Superior temporal gyrus (tissue), 1 donor: ENCODE data around the gene FAP.
A peak's percentile ranks its signal among the peaks of the same experiment; 100 is the strongest.

Source experiments
- DNase-seq: peaks from one replicate; pipeline ENCODE4 v3.0.0-alpha.2; 2016; ENCODE audit errors: extremely low spot score

Gene FAP

DNA sequence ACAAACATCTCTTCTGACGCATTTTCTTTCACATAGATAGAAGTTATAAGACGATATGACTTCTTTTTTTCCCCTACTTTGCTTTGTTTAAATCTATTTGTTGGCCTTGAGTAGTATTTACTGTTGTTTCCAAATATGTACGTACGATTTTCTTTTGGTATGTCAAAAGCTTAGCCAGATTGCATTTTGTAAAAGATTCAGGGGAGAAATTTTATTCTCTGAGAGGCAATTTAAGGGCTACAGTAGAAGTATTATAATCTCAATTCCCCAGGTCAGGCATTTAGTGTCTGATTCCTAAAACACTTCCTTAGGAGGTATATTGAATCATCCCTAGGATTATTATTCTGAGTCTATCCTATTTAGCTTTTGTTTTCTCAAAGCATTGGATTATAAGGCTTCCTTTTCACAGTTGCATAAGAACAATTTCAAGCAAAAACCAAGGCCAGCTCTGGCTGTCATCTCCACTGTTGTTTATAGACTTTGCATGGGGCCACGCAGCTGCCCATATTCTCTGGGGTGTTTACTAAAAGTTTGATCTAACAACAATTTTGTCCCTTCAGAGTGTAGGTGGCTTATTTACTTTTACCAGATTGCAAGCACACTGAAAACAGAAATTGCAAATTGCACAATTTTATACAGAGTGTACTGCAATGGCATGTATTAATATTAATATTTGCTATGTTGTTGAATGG is 57.6 kb downstream of the FAP start:
- no peak for DNase-seq

DNA sequence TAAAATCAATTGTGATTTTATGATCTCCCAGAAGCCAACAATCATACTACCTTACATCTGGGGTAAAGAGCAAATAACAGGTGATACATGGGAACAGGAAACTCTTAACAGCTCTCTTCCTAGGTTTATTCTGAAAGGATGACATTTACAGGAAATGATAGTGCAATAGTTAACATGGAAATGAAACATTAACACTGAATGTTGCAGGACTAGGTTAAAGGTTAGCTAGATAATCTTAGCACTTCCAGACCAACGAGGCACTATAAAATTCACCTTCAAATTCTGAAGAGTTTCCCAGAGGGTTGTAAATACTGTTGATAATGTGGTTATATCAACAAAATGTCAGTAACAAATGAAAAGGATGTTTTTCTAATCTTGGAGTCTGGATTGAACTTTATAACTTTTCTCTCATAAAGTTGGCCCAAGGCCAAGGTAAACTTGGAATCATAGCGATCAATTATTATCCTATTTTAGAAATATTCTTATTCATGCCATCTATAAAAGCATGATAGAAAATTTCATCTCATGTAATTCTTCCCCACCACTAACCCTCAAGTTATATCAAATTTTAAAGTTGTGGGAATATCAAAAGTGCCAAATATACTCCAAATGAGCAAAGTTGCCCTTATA is 58.3 kb downstream of the FAP start:
- DNase-seq = no peak

DNA sequence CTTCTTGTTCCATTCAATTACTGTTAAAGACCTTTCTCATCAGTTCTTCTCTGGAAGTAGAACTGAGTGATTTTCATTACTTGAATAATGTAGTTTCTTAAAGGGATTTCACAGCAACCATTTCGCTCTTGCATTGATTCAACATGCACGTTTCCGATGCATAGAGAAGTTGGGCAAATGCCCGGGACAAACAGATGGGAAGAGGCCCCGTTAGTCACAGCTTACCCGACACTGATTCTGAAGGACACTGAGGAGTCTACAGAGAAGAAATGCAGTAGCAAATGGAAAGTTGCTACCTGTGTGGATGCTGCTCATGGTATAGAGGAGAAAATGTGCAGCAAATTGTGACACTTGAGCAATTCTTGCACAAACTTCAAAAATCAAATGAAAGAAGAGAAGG is 58.9 kb downstream of the FAP start:
- DNase-seq = peak; percentile 68

DNA sequence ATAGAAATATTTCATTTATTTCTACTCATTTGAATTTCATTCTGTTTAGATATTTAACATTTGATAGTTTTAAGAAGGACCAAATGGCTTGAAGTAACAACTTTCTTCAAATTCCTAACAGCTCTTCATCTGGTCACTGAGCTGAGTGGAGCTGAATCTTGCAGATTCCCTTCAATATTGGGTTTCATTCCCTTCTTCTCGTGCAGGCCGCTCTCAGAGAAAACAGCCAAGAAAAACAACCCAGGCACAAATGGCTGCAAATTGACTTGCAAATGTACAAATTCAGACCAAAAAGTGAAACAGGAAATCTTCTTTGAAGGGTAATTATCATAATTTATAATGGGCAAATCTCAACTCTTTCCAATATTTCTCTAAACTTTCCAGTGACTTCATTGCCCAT is 60.9 kb downstream of the FAP start:
- no peak for DNase-seq

DNA sequence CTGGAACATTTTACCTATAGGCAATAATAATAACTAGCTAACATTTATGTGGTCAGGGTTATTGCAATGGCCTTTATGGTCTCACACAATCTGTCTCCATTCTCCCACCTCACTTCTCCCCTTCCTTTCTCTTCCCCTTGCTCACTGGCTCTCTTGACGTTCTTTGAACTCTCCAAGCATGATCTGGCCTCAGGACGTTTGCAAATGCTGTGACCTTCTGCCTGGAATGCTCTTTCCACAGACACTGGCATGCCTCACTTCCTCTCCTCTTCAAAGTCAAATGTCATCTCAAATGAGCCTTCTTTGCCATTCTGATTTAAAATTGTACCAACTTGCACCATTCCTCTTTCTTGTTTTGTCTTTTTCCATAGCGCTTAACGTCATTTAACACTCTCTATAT is 65.9 kb downstream of the FAP start:
- no peak for DNase-seq

DNA sequence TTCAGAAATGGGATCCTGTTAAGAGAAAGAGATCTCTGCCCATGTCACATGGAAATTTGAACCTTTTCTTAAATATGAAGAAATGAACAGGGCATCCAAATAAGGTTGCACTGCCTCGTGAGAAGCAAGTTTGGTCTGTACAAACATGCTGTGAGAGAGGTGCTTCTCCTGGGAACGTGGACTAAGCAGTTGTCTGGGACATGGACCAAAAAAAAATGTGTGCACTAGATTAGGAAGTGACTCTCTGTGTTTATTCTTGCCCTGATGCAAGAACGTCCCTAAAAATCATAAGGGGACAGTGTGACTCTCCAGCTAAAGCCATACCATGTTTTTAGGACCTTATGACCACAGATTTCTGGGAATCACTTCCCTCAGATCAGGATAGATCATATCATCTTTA is 67.5 kb downstream of the FAP start:
- DNase-seq = no peak

DNA sequence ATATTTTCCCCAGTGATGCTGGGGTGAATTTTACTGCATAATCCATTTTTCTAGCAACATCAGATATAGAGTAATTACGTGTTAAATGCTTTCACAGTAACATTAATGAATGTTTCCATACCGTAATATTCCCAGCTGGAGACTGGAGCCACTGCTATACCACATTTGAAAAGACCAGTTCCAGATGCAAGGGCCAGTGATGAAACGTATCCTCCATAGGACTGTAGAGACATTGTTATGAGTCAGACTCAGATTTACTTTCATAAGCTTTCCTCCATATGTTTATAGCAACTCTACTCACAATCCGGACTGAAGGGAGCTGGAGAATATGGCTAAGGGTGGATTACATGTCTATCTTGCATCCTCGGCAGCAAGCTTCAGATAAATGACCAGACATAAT is 68.5 kb downstream of the FAP start:
- no peak for DNase-seq

DNA sequence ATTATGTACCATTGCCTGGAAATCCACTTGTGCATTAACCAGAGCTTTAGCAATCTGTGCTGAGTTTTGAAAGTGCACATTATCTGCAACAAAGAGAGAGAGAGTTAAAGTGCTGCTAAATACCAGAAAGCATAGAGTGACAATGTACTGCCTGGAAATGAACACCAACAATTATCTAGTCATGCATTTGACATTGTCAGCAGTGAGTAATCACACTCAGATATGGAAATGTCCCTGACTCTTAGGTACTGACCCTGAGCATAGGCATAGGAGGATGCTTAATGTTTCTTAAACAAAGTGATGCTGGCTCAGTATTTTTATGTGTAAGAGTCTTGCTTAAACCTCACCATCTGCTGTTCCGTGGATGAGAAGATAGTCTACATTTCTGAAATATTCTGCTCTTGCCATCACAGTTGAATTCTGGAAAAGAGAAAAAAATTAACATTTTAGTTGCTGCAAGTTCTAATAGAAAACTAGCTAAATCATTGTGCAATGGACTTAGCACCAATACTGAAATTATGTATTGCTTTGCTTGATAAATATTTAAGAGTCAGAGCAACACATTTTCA is 70.4 kb downstream of the FAP start:
- DNase-seq = no peak

DNA sequence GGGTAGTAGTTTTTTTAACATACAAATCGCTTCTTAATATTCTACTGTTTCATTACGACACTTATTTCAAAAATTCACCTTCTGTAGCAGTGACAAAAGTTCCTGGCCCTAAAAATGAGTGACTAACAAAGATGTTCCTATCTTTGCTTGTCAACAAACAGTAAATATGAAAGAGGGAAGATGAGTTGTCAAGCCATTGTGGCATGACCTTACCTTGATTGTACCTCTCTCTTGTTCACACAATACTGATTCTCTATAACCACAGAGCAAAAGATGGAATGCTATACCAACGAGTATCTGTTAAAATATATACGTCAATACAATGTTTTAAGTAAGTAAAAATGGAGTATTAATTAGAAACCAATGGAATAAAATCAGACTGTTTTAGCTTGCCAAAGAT is 76.5 kb downstream of the FAP start:
- no peak for DNase-seq

DNA sequence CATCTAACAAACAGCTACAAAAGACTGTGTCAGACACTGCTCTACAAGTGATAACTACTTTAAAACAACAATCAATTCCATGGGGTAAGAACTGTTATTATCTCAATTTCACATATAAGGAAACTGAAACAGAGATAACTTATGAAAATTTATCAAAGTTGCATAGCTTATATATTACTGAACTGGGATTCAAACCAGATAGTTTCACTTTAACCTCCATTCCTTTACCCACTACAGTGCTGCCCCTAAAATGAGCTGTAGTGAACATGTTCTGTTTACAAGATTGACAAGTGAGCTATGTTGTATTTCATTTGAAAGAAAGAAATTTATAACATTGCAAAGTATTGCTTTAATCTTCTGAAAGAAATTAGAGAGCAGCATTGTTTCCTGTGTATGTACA is 77.1 kb downstream of the FAP start:
- no peak for DNase-seq

DNA sequence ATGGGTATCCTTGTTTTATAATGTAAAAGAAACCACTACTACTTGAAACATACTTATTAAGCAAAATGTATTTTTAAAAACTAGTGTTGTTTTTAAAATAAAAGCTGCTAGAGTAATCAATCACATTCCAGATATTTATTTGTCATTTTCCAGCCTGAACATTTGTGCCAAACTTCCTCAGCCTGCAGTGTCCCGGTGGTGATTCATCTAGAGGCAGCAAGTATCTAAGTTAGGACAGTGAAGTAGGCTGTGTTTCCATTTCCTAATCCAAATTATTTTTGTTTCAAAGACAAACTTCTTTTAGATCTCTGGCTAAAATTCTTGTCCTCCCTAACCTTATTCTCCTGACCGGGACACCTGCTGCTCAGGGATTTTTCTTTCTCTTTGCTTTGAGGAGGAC is 78.4 kb downstream of the FAP start:
- DNase-seq = no peak

DNA sequence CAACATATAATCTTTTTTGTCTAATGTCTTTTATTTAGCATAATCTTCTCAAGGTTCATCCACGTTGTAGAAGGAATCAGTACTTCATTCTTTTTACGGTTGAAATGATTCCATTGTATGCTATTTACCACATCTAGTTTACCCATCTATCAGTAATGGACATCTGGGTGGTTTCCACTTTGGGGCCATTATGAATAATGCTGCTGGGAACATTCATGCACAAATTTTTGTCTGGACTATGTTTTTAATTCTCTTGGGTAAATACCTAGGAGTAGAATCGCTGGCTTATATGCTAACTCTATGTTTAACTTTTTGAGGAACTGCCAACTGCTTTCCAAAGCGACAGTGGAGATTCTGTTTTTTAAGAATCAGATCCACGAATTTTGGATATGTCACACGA is 83.8 kb downstream of the FAP start:
- no peak for DNase-seq

DNA sequence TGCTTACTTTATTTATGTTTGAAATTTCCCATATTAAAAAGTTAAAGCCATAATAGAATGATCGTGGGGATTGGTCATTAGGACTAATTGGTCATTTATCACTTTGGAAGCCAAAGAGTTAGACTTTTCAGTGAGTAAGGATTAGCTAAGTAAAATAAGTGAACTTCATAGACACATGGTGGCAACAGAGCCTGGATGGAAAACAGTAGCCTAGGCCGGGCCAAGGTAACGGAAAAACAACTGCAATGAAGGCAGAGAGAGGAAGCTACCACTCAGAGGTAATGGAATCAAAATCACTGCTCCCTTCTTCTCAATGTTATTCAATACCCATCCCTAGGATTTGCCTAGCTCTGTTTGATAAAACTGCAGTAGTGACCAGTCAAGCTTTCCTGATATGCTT is 87.1 kb downstream of the FAP start:
- DNase-seq = no peak

DNA sequence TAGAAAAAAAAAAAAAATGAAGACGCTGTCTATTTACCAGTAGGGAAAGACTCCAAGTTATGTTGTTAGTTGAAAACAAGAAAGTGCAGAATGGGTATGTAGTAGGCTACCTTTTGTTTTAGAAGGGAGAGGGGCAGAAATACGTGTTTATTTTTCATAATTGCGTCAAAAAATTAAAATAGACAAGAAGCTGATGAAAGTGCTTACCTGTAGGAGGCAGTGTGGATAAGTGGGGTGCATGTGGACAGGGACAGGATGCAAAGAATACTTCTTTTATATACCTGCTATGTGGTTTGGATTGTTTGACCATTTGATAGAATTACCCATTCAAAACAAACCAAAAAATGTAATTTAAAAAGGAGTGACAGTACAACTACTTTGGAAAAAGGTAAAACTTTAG is 88.2 kb downstream of the FAP start:
- no peak for DNase-seq

DNA sequence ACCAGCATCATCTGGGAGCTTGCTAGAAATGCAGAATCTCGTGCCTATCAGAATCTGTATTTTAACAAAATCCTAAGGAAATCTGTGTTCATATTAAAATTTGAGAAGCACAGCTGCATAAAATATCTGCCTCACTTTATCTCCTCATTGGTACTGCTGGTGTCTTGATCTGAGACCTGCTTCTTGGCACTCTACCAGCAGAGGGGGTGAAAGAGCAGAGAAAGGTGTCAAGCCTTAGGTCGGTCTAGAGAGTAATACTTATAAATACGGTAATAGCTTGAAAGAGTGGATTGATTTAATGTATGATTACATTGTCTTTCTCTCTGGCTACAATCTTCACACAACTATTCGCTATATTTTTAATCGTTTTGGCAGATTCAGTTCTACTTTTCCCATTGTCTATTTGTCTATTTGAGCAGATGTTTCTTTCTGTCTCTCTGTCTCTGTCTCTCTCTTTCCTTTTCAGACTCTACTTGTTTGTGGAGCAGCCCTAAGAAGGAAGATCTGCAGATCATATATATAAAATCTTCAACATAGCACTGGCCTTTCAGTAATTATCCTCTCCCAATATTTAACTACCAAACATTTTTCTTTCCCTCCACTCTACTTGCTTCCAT is 89.5 kb downstream of the FAP start:
- no peak for DNase-seq

DNA sequence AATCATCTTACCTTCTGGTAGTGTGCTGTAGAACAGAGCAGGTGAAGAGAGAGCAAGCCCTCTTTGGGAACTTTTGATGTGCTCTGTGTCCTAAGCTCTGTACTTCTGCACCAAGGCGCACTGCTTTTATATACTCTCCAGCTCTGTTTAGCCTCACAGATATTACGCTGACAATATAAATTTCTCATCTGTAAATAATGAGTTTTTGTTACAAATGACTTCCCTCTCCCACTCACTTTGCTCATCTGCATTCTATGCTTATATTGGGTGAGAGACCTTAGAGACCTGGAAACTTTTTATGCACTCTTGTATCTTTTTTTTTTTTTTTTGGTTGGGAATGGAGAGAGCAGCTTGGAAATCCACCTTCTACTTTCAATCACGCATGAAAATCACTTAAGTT is 91.1 kb downstream of the FAP start, which contains the start of gene GCG:
Gene GCG (minus strand): TSS at position 101 of the 400 bp plus-strand sequence. CDS start 3,069 bp downstream, outside the sequence.
- no peak for DNase-seq

DNA sequence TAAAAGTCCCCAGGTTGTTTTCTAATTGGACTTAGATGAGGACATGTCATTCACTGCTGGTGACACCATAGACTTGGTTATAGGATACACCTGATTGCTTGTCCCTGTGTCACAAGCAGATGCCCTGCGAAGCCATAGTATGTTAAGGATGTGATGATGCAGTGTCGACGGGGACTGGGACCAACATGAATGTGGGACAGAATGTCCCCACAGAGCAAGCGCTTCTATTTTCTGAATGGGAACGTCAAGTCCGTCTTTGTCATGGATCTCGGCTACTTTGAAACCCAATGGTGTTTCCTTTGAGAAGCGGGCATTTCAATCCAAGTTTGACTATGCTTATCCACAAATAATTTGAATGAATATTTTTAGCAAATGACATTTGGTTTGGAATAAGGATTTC is 93.3 kb downstream of the FAP start:
- DNase-seq = no peak

DNA sequence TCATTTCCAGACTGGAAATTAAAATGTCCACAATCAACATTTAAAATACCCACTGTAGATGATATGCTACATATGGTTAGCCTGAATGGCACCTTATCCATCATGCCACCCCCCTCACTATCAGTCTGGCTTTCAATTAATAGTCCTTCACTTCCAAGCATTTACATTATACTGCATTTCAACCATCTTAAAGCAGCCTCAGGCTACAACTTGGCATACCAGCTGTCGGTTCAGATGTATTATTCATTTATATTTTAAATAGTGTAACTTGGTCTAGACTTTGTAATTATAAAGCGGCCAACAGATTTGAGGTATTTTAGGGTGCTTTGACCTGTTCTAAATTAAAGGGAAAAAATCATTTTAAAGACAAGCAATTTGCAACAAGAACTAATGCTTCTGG is 93.8 kb downstream of the FAP start:
- no peak for DNase-seq

DNA sequence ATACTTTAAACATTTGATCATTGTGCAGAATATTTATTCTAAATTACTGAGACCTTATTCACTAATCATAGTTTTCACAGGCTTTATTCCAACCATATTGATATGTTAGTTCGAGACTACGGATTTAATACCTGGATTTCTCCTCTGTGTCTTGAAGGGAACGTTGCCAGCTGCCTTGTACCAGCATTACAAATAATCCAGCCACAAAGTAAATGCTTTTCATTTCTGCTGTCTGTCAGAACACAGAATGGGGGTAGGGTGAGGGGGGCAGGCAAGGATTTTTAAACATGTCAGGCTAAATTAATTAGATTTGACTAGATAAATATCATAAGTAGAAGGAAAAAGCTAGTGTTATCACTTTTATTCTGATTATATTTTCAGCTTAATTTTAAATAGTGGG is 94.3 kb downstream of the FAP start:
- no peak for DNase-seq

DNA sequence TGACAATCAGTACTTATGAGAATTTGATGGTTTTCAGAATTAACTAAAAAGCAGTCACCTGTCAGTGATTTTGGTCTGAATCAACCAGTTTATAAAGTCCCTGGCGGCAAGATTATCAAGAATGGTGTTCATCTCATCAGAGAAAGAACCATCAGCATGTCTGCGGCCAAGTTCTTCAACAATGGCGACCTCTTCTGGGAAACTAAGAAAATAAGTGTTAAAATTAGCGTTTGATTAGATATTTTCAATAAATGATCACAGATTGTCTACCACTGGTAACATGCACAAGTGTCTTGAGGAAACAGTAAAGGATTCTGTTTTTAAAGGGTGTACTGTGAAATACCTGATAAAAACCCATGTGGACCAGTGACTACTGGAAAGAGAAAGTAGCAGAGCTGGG is 99.3 kb downstream of the FAP start:
- no peak for DNase-seq

DNA sequence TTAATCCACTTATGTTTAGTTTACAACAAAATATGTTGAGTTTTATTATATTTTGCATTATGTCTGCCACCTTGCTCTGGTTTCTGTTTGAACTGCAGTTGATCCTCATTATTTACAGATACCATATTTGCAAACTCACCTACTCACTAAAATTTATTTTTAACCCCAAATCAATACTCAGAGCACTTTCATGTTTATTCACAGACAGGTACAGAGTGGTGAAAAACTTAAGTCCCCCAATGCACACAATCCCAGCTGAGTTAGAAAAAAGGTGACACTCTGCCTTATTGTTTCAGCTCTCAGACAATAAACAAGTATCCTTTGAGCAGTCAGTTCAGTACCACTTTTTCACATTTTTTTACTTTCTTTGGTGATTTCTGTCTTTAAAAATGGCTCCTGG is 104.9 kb downstream of the FAP start:
- no peak for DNase-seq

DNA sequence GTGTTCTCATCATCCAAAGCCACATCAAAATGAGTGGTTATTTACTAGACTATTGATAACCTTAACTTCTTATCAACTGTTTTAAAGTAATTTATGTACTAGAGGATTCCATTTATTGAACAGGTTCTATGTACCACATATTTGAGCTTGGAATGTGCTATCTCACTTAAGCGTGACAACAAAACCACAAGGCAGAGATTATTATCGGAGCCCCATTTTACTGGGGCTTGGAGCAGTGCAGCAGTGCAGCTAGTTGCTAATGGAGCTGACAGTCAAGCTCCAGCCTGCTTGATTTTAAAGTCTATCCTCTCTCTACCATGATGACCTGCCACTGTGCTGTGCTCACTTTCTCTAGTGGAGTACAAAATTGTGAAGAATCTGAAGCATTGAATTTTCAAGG is 115.8 kb downstream of the FAP start:
- no peak for DNase-seq

DNA sequence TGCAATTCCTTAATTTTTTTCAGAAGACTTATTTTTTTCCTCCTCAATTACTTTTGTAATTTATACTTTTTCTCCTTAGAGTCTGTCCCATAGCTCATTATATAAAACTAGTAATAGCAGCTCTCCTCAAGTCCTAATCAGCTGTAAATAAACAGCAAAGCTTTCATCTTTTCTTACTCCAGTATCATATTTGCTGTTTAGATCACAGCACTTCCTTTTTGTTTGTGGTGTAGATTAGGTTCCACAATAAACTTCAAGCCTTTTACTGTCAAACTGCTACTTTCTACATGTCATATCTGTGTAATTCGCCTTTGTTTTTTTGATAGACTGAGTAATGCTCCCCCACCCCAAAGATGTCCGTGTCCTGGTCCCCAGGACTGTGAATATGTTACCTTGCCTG is 116.7 kb downstream of the FAP start:
- DNase-seq = no peak
